ENCODE results near the gene ATP1A3.

Gene ATP1A3

GRCh38 chr19:41984961-41985360 lies 9.1 kb downstream of the ATP1A3 start:
- DNase-seq (ENCODE audit: low read depth): no peak

- DNase-seq (ENCODE audit: low read depth): no peak
Measured at GRCh38 chr19:41981724-41982123, 12.3 kb downstream of the ATP1A3 start.

DNA sequence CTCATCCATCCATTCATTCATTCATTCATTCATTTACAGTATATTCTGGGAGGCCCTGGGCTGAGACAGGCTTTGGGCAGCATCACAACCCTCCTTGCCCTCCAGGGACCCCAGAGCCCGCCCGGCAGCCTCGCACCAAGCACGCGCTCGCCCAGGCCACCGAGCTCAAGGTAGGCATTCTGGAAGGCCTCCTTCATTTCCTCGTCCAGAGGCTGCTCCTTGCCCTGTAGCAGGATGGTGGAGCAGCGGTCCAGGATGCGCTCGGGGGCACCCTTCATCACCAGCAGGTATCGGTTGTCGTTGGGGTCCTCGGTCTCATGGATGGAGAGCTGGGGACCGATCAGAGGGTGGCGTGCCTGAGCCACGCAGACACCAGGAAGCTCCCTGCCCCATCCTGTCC lies 15.6 kb downstream of the ATP1A3 start:
- DNase-seq (ENCODE audit: low read depth): no peak

- DNase-seq (ENCODE audit: low read depth): no peak
Measured at GRCh38 chr19:41977916-41978315, 16.1 kb downstream of the ATP1A3 start.

GRCh38 chr19:41974652-41975051 lies 19.4 kb downstream of the ATP1A3 start:
- no peak for DNase-seq (ENCODE audit: low read depth)

DNA sequence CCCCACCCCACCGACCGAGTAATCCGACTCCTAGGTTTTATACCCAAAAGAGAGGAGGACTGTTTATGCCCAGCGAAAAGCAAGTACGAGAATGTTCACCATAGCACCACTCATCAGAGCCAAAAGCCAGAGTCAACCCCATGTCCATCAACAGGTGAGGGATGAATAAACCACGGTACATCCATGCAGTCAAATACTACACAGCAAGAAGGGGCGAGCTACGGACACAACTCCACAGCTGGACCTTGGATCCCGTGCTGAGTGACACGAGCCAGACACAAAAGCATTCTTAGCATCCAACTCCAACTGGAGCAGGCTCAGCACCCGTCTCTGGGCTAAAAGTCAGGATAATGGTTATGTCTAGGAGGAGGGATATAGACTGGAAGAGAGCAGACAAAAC lies 22.7 kb downstream of the ATP1A3 start:
- DNase-seq (ENCODE audit: low read depth): no peak

- no peak for DNase-seq (ENCODE audit: low read depth)
Measured at GRCh38 chr19:41969772-41970458, 24.1 kb downstream of the ATP1A3 start.

- DNase-seq (ENCODE audit: low read depth): no peak
Measured at GRCh38 chr19:41968751-41969595, 25.1 kb downstream of the ATP1A3 start.

DNA sequence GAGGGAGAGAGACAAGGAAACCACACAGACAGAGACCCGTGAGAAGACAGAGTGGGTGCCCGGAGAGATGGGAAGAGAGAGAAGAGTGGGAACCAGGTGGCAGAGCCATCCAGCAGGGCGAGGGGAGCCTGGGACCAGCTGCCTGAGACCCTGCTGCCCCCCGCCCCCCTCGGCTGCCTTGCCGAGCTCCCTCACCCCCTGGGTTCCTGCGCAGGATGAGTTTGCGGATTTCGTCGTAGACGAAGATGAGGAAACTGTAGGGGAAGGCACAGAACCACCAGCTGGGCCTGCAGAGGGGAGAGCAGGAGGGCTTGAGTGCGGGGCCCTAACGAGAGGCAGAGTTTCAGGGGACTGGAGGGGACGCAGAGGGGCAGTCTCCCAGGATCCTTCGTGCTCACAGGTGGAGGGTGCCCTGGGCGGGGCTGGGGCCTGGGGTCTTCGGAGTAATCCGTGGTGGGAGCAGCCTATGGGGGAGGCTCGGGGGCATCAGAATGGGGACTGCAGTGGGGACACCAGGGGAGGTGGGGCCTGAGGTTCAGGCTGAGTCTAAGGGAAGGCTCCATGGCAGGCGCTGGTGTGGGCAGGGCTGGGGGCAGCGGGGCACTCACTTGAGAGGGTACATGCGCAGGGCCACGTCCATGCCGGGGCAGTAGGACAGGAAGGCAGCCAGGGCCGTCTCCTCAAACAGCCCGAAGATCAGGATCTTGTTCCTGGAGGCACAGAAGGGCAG lies 26.8 kb downstream of the ATP1A3 start:
- DNase-seq (ENCODE audit: low read depth): no peak

- DNase-seq (ENCODE audit: low read depth): no peak
Measured at GRCh38 chr19:41965106-41965505, 28.9 kb downstream of the ATP1A3 start.

- DNase-seq (ENCODE audit: low read depth): no peak
Measured at GRCh38 chr19:41960973-41961372, 33.1 kb downstream of the ATP1A3 start.

- DNase-seq (ENCODE audit: low read depth): peak; percentile 79
Measured at GRCh38 chr19:41959056-41960053, 34.7 kb downstream of the ATP1A3 start, which contains the start of gene RABAC1. Gene RABAC1, minus strand, starts transcription at chr19:41959321. Its CDS starts 29 bp downstream, at chr19:41959292.

GRCh38 chr19:41958367-41959055 lies 35.5 kb downstream of the ATP1A3 start:
- peak; percentile 74 for DNase-seq (ENCODE audit: low read depth)

GRCh38 chr19:41957838-41958366 lies 36.1 kb downstream of the ATP1A3 start:
- no peak for DNase-seq (ENCODE audit: low read depth)

DNA sequence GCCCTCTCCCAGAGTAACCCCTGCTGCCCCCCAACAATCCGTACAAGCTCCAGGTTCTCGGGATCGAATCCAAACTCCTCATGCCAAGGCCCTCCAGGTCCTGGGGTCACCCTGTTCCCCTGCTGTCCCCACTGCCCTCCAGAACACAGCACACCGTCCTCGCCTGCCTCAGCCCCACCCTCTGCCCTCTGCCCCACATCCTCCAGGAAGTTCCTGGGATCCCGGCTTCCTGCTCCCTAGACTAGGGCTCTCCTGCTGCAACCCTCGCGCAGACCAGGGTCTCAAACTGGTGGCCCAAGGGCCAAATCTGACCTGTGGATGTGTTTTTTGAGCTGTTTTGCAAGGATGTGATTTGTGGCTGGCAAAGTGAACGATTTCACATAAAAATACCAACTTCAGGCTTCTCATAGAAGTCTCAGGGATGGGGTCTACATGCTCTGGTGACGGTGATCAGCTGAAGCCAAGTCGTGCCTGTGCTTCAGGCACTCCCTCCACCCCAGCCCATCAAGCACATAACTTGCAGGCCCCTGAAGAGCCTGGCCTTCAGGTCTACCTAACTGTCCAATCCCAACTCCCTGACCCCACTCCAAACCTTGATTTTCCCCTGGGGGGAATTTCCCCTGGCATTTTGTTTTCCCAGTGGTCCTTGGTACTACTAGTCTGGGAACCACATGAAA lies 36.7 kb downstream of the ATP1A3 start:
- no peak for DNase-seq (ENCODE audit: low read depth)

DNA sequence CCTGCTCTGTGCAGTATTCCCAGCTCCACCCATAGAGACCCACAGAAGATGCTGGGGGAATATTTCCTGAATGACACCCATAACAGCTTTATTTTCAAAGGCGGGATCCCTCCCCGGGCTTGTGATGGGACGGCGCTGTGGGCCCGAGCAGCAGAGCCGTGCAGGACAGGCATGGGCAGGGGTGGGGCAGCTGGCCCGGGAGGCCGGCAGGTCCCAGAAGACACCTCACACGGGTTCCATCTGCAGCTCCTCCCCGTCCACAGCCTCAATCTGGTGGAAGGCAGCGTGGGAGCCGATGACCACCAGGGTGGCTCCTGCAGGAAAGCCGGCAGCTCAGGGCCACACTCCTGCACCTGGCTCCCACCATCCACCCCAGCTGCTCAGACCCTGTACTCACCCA lies 37.4 kb downstream of the ATP1A3 start:
- DNase-seq (ENCODE audit: low read depth): no peak

GRCh38 chr19:41955521-41955920 lies 38.5 kb downstream of the ATP1A3 start:
- DNase-seq (ENCODE audit: low read depth): no peak

GRCh38 chr19:41951686-41952172 lies 42.3 kb downstream of the ATP1A3 start:
- DNase-seq (ENCODE audit: low read depth): peak; percentile 79

DNA sequence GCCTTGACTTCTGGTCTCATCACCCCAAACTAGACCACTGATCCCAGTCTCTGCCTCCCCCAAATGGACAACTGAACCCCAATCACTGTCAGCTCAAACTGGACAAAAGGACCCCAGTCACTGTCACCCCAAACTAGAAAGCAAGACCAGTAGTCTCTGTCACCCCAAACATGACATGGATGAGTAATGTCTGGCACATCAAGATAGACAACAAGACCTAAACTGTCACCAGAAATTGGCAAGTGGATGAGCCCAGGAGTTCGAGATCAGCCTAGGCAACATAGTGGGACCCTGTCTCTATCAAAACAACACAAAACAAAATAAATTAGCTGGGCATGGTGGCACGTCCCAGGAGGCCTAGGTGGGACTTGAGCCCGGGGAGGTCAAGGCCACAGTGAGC lies 46.9 kb downstream of the ATP1A3 start:
- DNase-seq (ENCODE audit: low read depth): no peak
